GM18858 (cell line): ENCODE measurements around the gene A3GALT2.
"Not testable (repeated sequence)": the region's sequence is repeated elsewhere in the genome, so short reads cannot be mapped to it uniquely, and the experiment has no call there.

ENCODE experiments used
- ATAC-seq: cut with Tn5 transposase; IDR thresholded peaks from one replicate; pipeline ENCODE4 v1.9.1; 2021; ENCODE audit not compliant: unreplicated experiment

Gene A3GALT2

DNA sequence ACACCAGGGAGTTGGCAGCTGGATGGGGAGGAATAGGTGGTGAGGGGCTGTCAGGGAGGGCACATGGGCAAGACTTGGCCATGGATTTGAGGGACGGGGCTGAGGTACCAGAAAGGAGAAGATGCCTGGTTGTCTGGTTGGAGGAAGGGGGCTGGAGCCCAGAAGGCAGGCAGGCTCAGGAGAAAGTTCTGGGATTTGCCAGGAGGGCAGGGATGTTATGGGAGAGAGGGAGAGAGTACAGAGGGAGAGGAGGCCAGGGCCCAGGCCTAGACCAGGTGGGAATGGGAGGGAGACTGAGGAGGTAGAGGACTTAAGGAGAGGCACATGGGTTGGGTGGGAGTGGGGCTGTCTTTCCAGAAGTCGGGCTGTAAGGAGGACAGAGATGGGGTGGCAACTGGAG lies 4.3 kb downstream of the A3GALT2 start:
- no peak for ATAC-seq

DNA sequence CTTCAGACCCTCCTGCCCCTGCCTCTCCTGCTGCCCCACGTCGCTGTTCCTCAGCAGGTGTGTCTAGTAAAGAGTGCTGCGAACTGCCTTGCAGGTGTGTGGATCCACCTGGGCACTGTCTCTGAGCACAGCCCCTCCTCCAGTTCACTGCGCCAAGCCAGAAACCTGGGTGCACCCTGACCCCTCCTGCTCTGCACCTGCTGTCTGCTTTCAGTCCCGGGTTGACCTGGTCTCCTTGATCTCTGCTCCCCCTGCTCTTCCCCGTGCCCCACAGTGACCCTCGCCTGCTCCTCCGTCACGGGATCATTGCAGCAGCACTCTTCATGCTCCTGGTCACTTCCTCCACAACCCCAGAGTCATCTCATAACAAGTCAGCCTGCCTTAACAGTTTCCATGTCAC lies 6.5 kb downstream of the A3GALT2 start:
- ATAC-seq: no peak

DNA sequence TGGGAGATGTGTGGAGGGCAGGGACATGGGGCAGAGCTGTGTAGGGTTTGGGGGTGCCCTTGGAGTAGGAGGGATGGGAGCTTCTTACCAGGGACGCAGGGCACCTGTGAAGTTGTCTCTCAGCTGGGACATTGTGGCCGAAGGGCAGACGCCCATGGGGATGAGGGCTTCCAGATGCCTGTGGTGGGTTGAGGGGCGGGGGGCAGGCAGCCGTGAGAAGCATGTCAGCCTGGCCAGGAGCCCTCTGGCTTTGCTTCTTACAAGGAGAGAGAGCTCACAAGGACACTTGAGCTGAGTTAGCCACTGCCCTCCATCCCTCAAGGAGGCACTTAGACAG lies 8.5 kb downstream of the A3GALT2 start:
- no peak for ATAC-seq

DNA sequence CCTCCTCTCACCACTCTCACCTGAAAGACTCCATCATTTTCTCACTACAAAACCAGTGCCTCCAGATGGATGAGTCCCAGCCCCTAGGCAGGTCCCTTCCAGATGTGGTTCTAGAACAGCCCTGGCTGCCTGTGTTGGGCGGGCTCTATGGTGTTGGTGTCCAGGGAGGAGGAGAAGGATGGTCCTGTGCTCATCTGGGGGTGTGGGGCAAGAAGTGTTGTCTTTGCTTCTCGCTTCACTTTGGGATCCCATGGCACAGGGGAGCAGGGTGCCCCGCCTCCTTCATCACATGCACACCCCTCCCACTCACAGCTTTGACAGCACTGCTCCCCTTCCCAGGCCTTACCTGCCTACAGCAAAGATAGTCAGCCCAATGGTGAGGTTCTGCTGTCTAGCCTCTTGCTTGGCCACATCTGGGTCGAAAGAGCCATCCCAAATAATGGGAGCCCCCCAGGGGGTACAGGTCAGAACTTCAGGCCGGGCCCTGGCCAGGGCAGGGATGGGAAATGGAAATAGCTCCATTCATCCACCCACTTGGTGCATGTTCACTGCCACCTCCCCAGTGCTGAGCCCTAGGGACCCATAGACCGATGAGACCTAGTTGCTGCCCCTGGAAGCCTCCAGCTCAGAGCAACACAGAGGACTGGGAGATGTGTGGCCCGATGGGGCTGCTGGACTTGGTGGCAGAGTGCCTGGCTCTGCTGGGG lies 9.0 kb downstream of the A3GALT2 start:
- ATAC-seq: no peak

DNA sequence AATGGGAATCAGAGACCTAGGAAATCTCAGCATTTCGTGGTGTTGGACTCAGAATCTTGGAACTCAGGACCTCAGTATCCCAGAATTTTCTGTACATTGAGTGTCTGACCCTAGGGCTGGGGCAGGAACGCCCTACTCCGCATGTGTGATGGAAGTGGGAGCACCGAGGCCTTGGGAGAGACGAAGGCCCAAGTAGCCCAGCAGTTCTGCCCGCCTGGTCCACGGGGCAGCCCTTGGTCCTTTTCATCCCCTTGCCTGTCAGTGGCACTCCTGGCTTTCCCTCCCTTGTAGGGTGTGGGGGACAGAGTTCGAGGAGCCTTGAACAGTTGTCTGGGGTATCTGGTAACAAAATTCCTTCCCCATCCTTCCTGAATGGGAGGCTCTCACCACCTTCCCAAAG lies 10.2 kb downstream of the A3GALT2 start:
- ATAC-seq: no peak

DNA sequence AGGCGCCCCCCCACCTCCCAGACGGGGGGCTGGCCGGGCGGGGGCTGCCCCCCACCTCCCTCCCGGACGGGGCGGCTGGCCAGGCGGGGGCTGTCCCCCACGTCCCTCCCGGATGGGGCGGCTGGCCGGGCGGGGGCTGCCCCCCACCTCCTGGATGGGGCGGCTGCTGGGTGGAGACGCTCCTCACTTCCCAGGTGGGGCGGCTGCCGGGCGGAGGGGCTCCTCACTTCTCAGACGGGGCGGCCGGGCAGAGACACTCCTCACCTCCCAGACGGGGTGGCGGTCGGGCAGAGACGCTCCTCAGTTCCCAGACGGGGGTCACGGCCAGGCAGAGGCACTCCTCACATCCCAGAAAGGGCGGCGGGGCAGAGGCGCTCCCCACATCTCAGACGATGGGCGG lies 11.5 kb downstream of the A3GALT2 start:
- ATAC-seq: not testable (repeated sequence)

DNA sequence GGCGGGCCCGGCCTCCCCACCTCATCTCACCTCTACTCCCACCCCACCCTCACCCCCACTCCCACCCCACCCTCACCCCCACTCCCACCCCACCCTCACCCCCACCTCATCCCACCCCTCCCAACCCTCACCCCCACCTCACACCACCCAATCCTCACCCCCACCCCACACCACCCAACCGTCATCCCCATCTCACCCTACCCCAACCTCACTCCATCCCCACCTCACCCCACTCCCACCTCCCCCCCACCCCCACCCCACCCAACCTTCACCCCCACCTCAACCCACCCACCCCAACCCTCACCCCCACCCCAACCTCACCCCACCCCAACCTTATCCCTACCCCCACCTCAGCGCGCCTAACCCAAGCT lies 13.4 kb downstream of the A3GALT2 start:
- no peak for ATAC-seq

DNA sequence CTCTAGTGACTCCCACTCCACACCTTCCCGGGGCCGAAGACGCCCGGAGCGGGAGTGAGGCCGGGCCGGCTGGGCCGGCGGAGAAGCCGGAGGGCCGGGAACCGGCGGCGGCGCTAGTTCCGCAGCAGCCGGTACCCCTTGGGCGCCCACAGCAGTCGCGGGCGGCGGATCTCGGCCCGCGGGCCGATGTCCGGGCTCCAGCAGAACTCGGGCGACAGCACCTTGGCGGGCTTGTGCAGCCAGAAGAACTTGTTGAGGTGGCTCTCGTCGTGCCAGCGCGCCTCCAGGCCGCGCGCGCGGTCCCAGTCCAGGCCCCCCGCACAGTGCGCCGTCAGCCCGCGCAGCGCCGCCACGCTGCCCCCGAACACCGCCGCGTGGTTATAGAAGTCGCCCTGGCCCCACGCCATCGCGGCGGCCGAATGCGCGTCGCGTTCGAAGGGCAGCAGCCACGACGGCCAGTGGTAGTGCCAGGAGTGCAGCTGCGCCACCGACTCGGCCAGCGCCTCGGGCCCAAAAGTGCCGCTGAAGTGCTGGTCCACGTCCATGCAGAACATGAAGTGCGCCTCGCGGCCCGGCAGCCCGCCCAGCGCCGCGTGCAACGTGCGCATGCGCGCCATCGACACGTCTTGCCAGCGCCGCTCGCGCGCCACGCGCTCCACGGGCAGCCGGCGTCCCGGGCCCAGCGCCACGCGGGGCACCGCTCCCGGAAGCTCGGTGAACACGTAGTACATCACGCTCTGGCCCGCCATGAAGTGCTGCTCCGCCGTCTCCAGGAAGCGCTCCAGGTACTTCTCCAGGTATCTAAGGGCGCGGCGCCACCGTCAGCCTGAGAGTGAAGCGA lies 14.0 kb downstream of the A3GALT2 start:
- ATAC-seq: no peak

DNA sequence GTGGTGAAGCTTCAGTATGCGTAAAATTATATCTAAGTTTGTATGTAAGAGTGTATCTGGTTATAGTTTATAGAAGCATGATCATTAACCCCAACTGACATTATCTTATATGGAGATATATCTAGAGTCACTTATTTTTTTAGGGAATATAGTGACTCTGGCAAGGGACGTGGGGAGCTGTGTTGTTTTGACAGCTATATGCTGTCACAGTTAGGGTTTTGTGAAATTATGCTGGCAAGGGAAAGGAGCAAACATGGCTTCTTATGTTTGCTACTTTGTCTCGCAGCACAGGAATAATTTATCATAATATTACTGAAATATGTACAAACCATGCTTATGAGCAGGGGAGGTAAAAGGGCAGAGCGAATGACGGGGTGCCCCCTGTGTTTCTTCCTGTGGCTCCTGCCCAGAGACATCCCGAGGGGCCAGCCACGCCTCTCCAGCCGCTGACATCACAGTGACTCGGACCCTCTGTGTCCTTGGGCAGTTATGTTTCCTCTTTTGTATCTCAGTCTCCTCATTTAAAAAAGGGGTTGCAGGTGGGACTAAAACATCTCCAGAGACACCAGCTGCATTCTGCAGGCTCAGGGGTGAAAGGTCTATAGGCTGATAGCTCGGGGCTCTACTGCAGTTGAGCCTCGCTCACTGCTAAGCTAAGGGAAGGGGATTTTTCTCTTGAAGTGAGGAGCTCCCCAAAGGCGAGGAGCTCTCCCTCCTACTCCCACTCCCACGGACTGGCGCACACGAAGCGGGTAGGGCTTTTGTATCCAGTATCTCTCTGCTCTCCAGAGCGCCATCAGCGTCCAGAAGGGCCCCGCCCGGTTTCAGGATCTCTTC lies 14.9 kb downstream of the A3GALT2 start:
- no peak for ATAC-seq

DNA sequence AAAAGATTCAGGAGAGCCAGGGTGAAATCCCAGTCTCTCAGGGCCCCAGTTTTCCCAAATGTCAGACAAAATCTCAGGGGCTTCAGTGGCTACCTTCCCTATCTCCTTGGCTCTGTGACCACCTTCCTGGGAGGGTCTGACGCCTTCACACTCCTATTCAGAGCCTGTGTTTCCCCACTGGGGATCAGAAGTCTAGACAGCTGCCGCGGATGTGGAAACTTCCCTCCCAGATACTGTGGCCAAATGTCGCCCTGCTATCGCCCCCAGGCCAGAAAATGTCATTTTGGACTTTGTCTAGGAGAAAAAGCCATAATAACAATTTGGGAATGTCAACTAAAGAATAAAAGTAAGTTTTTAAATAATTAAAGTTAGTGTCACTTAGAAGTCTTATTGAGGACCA lies 15.9 kb downstream of the A3GALT2 start:
- ATAC-seq: no peak

DNA sequence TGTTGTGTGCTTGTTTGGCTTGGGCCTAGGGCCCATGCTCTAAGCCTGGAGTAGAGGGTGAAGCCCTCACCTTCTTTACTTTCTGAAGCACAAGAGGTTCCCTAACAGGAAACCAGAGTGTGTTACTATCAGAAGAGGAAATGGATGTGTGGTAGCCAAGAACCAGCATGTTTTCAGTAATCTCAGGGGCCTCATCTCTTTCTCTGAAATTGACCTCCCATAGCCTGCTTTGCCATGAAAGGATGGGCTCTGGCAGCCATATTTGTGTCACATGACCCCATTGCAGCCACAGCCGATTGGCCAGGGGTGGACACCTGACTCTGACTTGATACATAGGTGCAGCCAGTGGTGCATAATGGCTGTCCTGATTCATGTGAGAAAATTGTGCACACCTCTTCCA lies 18.6 kb downstream of the A3GALT2 start:
- ATAC-seq: no peak

DNA sequence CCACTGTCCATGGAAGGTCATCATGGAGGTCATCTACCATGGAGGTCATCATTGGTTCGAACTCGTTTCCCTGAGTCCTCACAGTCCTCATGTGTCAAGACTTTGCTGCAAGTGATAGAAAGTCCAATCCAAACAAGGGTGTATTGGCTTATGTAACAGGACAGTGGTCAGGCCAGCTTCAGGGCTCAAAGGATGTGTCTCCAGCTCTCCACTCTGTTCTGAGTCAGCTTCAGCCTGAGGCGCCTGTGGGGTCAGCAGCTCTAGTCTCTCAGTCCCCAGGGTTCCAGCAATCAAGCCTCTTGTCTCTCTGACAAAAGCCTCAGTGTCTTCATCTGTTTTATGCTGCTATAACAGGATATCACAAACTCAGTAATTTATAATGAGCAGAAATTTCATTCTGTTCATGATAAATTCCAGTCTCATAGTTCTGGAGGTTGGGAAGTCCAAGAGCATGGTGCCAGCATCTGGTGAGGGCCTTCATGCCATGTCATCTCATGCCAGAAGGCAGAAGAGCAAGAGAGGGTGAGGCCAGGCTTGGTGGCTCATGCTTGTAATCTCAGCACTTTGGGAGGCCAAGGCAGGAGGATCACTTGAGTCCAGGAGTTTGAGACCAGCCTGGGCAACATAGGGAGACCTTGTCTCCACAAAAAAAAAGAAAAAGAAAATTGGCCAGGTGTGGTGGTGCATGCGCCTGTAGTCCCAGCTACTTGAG lies 19.5 kb downstream of the A3GALT2 start:
- no peak for ATAC-seq

DNA sequence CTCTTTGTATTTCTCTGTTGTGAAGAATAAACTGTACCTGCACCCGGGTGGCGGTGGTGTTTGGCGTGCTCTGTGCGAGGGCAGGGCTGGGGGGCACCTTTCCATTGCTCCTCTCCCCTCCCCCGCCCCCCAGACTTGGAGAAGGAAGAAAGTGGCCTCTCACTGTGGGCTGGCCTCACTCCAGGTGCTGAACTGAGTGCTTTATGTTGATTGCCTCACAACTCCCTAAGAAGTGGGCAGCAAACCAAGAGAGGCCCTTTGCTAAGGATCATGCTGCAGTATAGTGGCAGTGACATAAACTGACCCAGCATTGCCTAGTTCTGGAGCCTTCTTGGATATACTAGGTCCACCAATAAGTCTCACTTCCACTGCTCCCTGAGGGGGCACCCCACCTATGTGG lies 20.2 kb downstream of the A3GALT2 start:
- no peak for ATAC-seq

DNA sequence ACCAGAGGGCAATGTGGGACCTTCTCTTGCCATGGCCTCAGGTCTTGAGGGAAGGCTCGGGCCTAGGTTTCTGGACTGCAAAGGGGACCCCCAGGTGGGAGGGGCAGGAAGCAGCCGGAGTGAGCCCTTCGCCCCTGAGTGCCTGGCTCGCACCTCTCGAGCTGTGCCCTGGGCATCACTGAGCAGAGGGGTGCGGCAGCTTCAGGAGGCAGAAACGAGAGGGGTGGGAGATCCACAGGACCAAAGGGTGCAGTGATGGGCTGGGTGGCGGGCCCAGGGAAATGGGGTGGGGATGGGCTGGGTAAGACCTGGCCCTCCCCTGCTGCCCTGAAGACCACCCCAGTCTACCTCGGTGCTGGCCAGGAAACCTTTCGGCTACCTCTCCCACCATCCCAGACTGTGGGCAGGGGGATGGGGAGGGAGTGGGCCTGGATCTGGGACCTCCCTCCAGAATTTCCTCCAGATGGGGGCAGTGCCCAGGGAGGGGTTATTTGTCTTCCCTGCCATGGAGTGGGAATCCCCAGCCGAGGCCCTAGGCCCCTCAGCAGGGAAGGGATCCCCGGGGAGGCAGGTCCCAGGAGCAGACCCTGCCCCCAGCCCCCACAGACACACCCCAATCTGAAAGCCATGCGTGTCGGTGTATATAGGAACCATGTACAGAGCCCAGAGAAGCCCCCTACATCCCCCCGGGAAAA lies 21.3 kb downstream of the A3GALT2 start:
- ATAC-seq: no peak

DNA sequence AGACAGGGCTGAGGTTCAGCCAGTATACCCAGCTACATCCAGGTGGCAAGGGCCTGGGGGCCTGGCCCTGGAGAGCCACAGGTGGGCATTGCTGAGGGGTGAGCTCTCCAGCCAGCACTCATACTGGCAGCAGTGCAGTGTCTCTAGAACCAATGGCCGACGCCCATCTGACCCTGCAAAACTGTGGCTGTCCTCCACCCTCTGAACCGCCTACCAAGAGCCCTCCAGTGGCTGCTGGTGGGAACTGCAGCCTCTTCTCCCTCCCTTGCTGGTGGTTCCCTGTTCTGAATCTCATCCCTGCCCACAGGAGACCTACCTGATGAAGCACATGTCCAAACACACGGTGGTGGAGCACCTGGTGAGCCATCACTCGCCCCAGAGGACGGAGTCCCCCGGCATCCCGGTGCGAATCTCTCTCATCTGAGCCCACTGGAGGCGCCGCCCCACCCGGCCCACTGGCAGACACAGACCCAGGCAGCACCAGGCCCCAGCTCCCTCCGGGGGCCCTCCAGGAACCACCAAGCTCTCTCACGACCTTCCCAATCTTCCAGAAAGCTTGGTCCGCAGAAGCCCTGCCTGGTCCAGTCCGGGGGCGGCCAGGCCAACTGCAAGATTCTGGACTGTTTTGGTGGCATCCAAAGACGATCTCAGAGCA lies 22.1 kb downstream of the A3GALT2 start:
- ATAC-seq: no peak

DNA sequence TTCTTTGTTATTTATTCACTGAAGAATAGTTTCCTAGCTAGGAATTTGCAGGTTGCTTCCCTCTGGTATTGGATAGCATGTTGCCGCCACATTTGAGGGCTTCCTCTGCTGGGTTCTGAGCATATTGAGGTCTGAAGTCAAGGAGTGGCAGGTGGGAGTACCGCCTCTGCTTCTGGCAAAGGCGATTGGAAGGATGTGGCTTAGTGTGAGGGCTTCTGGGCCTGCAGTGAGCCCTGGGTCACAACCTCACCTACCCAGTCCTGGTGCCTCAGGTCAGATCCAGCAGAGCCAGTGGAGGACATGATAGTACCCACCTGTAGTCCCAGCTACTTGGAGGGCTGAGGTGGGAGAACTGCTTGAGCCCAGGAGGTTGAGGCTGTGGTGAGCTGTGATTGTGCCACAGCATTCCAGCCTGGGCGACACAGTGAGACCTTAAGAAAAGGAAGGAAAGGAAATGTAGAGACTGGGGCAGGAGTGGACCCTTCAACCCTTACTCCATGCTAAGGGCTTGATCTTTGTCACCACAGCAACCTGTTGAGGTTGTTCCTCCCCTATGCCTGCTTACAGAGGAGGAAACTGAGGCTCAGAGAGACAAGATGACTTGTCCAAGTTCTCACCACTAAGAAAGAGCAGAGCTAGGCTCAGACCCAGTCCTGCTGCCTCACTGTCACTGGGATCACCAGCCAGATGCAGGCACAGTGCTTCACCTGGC lies 22.8 kb downstream of the A3GALT2 start:
- ATAC-seq: no peak

DNA sequence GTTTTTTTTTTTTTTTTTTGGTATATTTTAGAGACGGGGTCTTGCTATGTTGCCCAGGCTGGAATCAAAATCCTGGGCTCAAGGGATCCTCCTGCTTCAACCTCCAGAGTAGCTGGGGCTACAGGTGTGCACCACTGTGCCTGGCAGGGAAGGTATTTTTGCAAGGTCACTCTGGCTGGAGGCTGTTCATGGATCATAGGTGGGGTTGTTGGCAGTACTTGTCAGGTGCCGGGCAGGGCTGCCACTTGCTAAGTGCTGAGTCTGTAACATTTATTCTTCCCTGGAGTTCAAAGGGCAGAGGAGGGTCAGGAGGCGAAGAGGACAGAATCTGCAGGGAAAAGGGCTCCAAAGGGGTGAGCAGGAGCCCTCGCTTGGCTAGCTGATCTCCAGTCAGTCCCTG lies 24.1 kb downstream of the A3GALT2 start:
- no peak for ATAC-seq

DNA sequence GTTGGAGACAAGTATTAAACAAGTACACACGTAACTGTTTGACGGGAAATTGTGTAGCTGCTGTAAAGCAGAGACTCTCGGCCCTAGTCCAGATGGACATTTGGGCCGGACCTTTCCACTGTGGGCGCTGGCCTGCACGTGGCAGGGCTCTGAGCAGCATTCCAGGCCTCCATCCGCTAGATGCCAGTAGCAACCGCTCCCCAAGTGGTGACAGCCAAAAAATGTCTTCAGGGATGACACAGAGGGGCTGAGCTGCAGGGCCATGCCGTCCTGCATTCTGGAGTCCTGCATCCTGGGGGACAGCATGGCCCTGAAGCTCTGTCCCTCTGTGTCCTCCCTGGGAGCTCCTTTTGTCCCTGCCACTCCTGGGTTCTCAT lies 24.8 kb downstream of the A3GALT2 start:
- no peak for ATAC-seq

DNA sequence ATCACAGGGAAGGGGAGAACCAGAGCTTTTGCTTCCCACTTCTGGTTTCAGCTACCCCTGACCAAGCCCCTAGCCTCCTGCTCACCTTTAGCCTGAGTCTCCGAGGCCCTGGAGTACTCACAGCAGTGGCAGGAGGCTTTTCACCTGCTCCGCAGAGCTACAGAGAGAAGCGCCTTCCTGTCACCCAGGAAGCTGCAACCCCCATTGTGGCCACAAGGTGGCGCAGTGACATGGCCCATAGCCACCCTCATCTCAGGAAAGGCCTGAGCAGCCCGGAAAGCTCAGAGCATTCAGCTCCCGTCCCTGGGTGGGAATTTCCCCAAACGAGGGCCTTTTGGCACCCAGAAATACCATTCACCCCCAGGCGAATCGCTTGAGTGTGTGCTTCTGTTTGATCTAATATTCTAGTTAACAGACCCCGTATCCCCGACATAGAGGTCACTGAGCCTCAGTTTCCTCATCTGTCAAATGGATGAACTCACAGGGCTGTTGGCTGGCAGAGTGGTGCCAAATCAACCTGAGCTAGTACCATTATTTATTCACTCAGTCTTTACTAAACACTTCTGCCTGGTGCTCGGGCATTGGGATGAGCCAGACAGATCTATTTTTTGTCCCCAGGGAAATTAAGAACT lies 25.3 kb downstream of the A3GALT2 start:
- no peak for ATAC-seq
